ENCODE measurements around the gene SLC7A4. TPM values are rescaled to one million over a fixed set of nuclear protein-coding genes. Genes with fewer than 3 reads are reported as not detected.

The SLC7A4 gene
- total RNA-seq, 1 experiment from 2014 or later: not detected

GRCh38 chr22:21078916-21079315 is 46.6 kb upstream of the SLC7A4 start:
- Histone ChIP-seq H3K36me3 (ENCODE audit: insufficient read depth, low read length, poor library complexity, severe bottlenecking) (no peaks in the 10 kb centered on the region), H3K27ac (ENCODE audit: low read depth, low read length, poor library complexity, severe bottlenecking) (no peak overlapping the region), H3K9me3 (ENCODE audit: low read depth, low read length, poor library complexity, severe bottlenecking) (no peaks in the 10 kb centered on the region), H3K27me3 (replicated peaks; ENCODE audit: insufficient read depth, low read depth, low read length, poor library complexity) (no peaks in the 10 kb centered on the region), H3K4me1 (ENCODE audit: insufficient read depth, low read length, poor library complexity, severe bottlenecking) (no peaks in the 10 kb centered on the region), H3K4me3 (ENCODE audit: low read depth, low read length, poor library complexity, severe bottlenecking) (no peak overlapping the region)
- POLR2A ChIA-PET (ENCODE audit: low non-redundant PET): no interaction called here
- no peak for TF ChIP-seq EZH2 (IDR thresholded peaks at IDR 0.05; ENCODE audit: borderline replicate concordance, low read depth, low read length, poor library complexity, severe bottlenecking)
- no peak for TF ChIP-seq CTCF (conservative IDR thresholded peaks at IDR 0.05; ENCODE audit: low read depth, low read length)
- intact Hi-C loops (cut with micrococcal nuclease; ENCODE audit: unreplicated experiment): no loop called here
- CTCF ChIA-PET: no interaction called here
- no peak for DNase-seq (ENCODE audit: low spot score)
- BruUV-seq (replicated peaks): no TSS peak

- DNase-seq (ENCODE audit: low spot score): no peak
- no TSS peak for BruUV-seq (replicated peaks)
- CTCF ChIA-PET: no interaction called here
- Histone ChIP-seq H3K36me3 (ENCODE audit: insufficient read depth, low read length, poor library complexity, severe bottlenecking) (no peaks in the 10 kb centered on the region), H3K9me3 (ENCODE audit: low read depth, low read length, poor library complexity, severe bottlenecking) (no peaks in the 10 kb centered on the region), H3K27me3 (replicated peaks; ENCODE audit: insufficient read depth, low read depth, low read length, poor library complexity) (no peaks in the 10 kb centered on the region), H3K4me3 (ENCODE audit: low read depth, low read length, poor library complexity, severe bottlenecking) (no peak overlapping the region), H3K4me1 (ENCODE audit: insufficient read depth, low read length, poor library complexity, severe bottlenecking) (no peaks in the 10 kb centered on the region), H3K27ac (ENCODE audit: low read depth, low read length, poor library complexity, severe bottlenecking) (no peak overlapping the region)
- TF ChIP-seq EZH2 (IDR thresholded peaks at IDR 0.05; ENCODE audit: borderline replicate concordance, low read depth, low read length, poor library complexity, severe bottlenecking) (no peak), CTCF (conservative IDR thresholded peaks at IDR 0.05; ENCODE audit: low read depth, low read length) (no peak)
- POLR2A ChIA-PET (ENCODE audit: low non-redundant PET): no interaction called here
- intact Hi-C loops (cut with micrococcal nuclease; ENCODE audit: unreplicated experiment): no loop called here
Observed at GRCh38 chr22:21077884-21078508, 45.6 kb upstream of the SLC7A4 start.

- ChIA-PET POLR2A (ENCODE audit: low non-redundant PET) (no interaction called here), CTCF (no interaction called here)
- BruUV-seq (replicated peaks): no TSS peak
- Histone ChIP-seq H3K27ac (ENCODE audit: low read depth, low read length, poor library complexity, severe bottlenecking) (no peak overlapping the region), H3K27me3 (replicated peaks; ENCODE audit: insufficient read depth, low read depth, low read length, poor library complexity) (no peaks in the 10 kb centered on the region), H3K36me3 (ENCODE audit: insufficient read depth, low read length, poor library complexity, severe bottlenecking) (no peaks in the 10 kb centered on the region), H3K4me1 (ENCODE audit: insufficient read depth, low read length, poor library complexity, severe bottlenecking) (no peaks in the 10 kb centered on the region), H3K9me3 (ENCODE audit: low read depth, low read length, poor library complexity, severe bottlenecking) (no peaks in the 10 kb centered on the region), H3K4me3 (ENCODE audit: low read depth, low read length, poor library complexity, severe bottlenecking) (no peak overlapping the region)
- intact Hi-C loops (cut with micrococcal nuclease; ENCODE audit: unreplicated experiment): no loop called here
- TF ChIP-seq CTCF (conservative IDR thresholded peaks at IDR 0.05; ENCODE audit: low read depth, low read length) (no peak), EZH2 (IDR thresholded peaks at IDR 0.05; ENCODE audit: borderline replicate concordance, low read depth, low read length, poor library complexity, severe bottlenecking) (no peak)
- no peak for DNase-seq (ENCODE audit: low spot score)
Observed at GRCh38 chr22:21076912-21077625, 44.7 kb upstream of the SLC7A4 start.

Measured in A673 (cell line).